Heart right ventricle (tissue), 16 donors: ENCODE measurements around the gene RAD50. TPM values are rescaled to one million over a fixed set of nuclear protein-coding genes. Genes with fewer than 3 reads are reported as not detected.

Source experiments
- ATAC-seq, 8 donors: fragments of 200-7000 bp; cut with Tn5 transposase; one replicate each; pipeline ENCODE4 v1.9.1; 2020; ENCODE audit warnings: mild to moderate bottlenecking in 8 of 8, moderate library complexity in 8 of 8, moderate number of reproducible peaks in 1 of 8
- DNase-seq, 2 donors: peaks; one replicate each; pipeline ENCODE4 v3.0.0-alpha.2; 2020
- H3K27ac ChIP-seq, 10 donors: fragments of 200-600 bp; sonication (generic) in 2 of 10; one replicate each; pipeline versions ENCODE4 v1.5.0 to v1.8.0; 2020 to 2022; ENCODE audit warnings: mild to moderate bottlenecking in 3 of 10
- H3K27me3 ChIP-seq, 7 donors: fragments of 200-600 bp; one replicate each; pipeline ENCODE4 v1.8.0; 2021 to 2022; ENCODE audit warnings: mild to moderate bottlenecking in 2 of 7
- H3K36me3 ChIP-seq, 9 donors: fragments of 200-600 bp; sonication (generic) in 1 of 9; one replicate each; pipeline versions ENCODE4 v1.5.0 to v1.8.0; 2020 to 2022; ENCODE audit warnings: mild to moderate bottlenecking in 2 of 9
- H3K4me1 ChIP-seq, 9 donors: fragments of 200-600 bp; sonication (generic) in 1 of 9; one replicate each; pipeline versions ENCODE4 v1.5.0 to v1.8.0; 2020 to 2022; ENCODE audit warnings: mild to moderate bottlenecking in 4 of 9
- H3K4me3 ChIP-seq, 10 donors: fragments of 200-600 bp; sonication (generic) in 2 of 10; one replicate each; pipeline versions ENCODE4 v1.5.0 to v1.8.0; 2020 to 2022; ENCODE audit warnings: mild to moderate bottlenecking in 7 of 10, moderate library complexity in 2 of 10
- H3K9me3 ChIP-seq, 11 donors: fragments of 200-600 bp in 10 of 11; sonication (generic) in 2 of 11; one replicate each; pipeline versions ENCODE4 v1.5.0 to v1.8.0; 2013 to 2022; ENCODE audit warnings: mild to moderate bottlenecking in 2 of 11, control low read depth in 1 of 11, moderate library complexity in 1 of 11
- WGBS, 2 donors: extraction: QIAGEN DNeasy Blood & Tissue Kit; methylation state at CpG; one replicate each; pipeline ENCODE4 v1.1.7; 2013; ENCODE audit warnings: inconsistent platforms in 1 of 2; 5-methylcytosine and 5-hydroxymethylcytosine counted together
- intact Hi-C, 10 donors: fragments of 100-400 bp; cut with DNase I; formaldehyde crosslinking; loops; one replicate each; pipeline versions ENCODE4 v1.11.1 to v1.14.2; 2022
- polyA plus RNA-seq, 2 donors: library from polyadenylated mRNA; stranded (reverse); fragments of 200-250 nt; gene quantifications; one replicate each; pipeline ENCODE4 v1.2.3, GENCODE V29; 2013
- total RNA-seq, 10 donors: library from RNA; stranded (reverse); fragmentation: NEBNext Ultra II Directional in 3 of 10; extraction: Animal tissue kit (Norgen Biotek cat#: 25700) in 3 of 10; gene quantifications; one replicate each; pipeline versions ENCODE4 v1.2.1 to v1.2.4, GENCODE V29; 2021 to 2023
- TF ChIP-seq, protein P1 (sequence below), 9 donors: fragments of 200-600 bp; sonication (generic) in 2 of 9; IDR thresholded peaks; one replicate each; pipeline versions ENCODE4 v1.5.0 to v1.8.0; 2021 to 2022; ENCODE audit warnings: antibody characterized with exemption in 9 of 9, mild to moderate bottlenecking in 5 of 9, moderate library complexity in 1 of 9
- donor health status: Arrhythmogenic right ventricular cardiomyopathy.
- donor health status: ischemic (EF 13 %, LVEDD 7.1; RV severe dilation, severe dysfunction).
- donor health status: healthy with polysubstance abuse.
- donor health status: DM: no; HTN: yes; CAD: no.
- donor health status: DM: no; HTN: no; CAD: no.
- donor health status: ischemic (EF 25% LVEDD 6.9; RV normal size, moderate dysfunction).
- donor health status: ischemic (EF 25% LVEDD 5.7; RV mildly dilated, moderate dysfunction).
- donor health status: healthy.
- donor health status: DM: yes; HTN: yes; CAD: no.
- donor health status: Ischemic cardiomyopathy.
- donor health status: ischemic (EF 35%, LVEDD 5.7; RV mildly dilated, moderate dysfunction).
- donor health status: nonischemic (EF 11% LVEDD 7.7; RV severe dilation, severe dysfunction).
- donor health status: DM: yes; HTN: yes; CAD: no.
- donor health status: PGD.
- donor health status: ischemic (EF 29% LVEDD 5.4; RV normal size, mild dysfunction).
- donor health status: nonischemic (EF 23%, LVEDD 6.1; RV moderate dilation, normal function).

RAD50 gene
- total and polyA plus RNA-seq, 12 donors: 6.8 to 38.5 (median 31.8) TPM

DNA sequence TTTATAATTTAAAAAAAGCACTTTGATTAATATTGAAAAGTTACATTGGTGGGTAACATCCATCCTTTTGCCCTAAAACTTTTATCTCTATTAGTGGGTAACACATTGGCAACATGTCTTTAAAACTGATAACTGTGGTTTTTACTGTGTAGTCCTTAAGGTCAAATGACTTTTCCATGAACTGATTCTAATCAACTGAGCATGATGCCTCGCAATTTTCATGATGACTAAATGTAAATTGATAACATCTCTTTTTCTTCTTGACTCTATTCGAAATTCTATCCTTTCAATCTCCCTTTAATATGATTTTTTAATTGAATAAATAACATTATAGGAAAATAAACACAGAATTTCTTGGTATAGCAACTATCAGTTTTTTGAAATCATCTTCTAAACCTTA lies 7.2 kb upstream of the RAD50 start:
- no peak for DNase-seq
- 81 to 88% methylated on average over 2 of the region's 2 CpGs for WGBS, 2 donors

DNA sequence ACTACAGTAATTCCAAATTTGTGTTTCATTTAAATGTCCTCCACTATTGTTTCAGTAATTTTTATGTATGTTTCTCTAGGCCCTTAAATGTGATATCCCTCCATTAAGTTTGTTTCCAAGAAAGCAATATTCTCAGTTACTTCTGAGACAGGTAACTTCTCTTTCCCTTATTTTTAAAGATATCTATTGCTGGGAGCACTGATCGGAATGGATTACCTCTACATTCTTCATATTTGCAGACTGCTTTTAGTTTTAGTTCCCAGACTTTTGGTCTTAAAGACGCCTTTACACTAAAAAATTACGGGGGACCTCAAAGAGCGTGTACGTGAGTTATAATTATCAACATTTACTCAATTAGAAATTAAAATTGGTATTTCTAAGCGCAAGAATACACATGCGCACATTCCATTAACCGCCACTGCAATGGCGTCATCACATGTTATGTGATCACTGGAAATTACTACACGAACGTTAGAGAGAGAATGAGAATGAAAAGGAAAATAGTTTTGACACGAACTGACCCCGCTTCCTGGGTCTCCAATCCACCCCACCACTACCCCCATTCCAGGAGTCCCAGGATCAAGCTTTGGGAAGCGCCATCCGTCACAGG lies 519 bp upstream of the RAD50 start:
- DNase-seq (no peak), ATAC-seq (no peak)
- intact Hi-C loops: no loop called here
- WGBS, 2 donors: 50 to 58% methylated on average over 15 of the region's 15 CpGs
- H3K4me3 ChIP-seq: peak overlapping the region; percentile 54 to 86 (median 72)
- peaks cover 0 to 20% (median 0%) of the 10 kb centered on the region in 9 donors for H3K36me3 ChIP-seq
- no peaks in the 10 kb centered on the region for H3K9me3 ChIP-seq
- peak overlapping the region; percentile 44 to 89 (median 86) for H3K27ac ChIP-seq
- H3K27me3 ChIP-seq: no peaks in the 10 kb centered on the region
- peaks cover 0 to 23% (median 17%) of the 10 kb centered on the region in 9 donors for H3K4me1 ChIP-seq
- TF ChIP-seq, protein P1, sequence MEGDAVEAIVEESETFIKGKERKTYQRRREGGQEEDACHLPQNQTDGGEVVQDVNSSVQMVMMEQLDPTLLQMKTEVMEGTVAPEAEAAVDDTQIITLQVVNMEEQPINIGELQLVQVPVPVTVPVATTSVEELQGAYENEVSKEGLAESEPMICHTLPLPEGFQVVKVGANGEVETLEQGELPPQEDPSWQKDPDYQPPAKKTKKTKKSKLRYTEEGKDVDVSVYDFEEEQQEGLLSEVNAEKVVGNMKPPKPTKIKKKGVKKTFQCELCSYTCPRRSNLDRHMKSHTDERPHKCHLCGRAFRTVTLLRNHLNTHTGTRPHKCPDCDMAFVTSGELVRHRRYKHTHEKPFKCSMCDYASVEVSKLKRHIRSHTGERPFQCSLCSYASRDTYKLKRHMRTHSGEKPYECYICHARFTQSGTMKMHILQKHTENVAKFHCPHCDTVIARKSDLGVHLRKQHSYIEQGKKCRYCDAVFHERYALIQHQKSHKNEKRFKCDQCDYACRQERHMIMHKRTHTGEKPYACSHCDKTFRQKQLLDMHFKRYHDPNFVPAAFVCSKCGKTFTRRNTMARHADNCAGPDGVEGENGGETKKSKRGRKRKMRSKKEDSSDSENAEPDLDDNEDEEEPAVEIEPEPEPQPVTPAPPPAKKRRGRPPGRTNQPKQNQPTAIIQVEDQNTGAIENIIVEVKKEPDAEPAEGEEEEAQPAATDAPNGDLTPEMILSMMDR (IDR thresholded peaks at IDR 0.05): no peak

More for the DNA sequence above, 7.2 kb upstream of the RAD50 start:
- TF ChIP-seq, protein P1 (IDR thresholded peaks at IDR 0.05): no peak
- Histone ChIP-seq H3K27me3 (no peaks in the 10 kb centered on the region), H3K9me3 (no peaks in the 10 kb centered on the region), H3K27ac (no peak overlapping the region), H3K4me1 (no peaks in the 10 kb centered on the region), H3K36me3 (no peaks in the 10 kb centered on the region), H3K4me3 (no peak overlapping the region)
- intact Hi-C loops: no loop called here
- no peak for ATAC-seq

DNA sequence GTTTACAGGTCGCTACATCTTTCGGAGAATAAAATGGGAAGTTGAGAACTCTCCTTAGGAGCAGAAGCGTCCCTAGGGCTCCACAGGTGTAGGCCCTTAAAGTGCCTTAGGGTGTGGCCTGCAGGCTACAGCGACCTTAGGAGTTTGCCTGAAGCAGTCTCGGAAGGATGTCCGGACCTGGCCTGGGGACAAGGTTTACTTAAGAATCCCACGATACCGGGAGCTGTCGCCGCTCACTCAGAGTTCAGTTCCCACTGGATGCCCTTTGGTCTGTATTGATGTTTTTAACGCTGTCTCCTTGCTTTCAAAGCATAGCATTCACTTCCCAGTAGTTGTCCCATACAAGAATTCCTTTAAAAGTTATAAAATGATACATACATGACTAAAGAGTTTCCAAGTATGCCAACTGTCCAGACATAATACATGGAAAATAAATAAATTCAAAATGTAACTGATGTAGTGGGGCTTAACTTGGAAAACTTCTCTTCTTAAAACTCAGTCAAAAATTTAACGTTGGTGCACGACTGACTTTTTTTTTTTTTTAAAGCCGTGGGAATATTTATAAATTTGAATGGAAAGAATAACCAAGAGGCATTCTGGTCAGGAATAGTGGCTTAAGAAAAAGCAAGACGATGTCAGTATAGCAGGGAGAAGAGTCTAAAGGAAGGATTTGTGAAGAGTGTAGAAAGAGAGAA lies 848 bp downstream of the RAD50 start:
- Histone ChIP-seq H3K4me1 (peaks cover 0 to 23% (median 17%) of the 10 kb centered on the region in 9 donors), H3K27me3 (no peaks in the 10 kb centered on the region), H3K27ac (peak overlapping the region in 9 of 10 donors; percentile 76 to 89 (median 86)), H3K4me3 (peak overlapping the region; percentile 54 to 86 (median 72)), H3K36me3 (peaks cover 0 to 33% (median 0%) of the 10 kb centered on the region in 9 donors), H3K9me3 (no peaks in the 10 kb centered on the region)
- peak; percentile 22 to 74 (median 60) for ATAC-seq
- intact Hi-C loops: no loop called here
- TF ChIP-seq, protein P1 (IDR thresholded peaks at IDR 0.05): no peak
- DNase-seq: peak; percentile 11 to 24
- 9% methylated on average over 15 of the region's 15 CpGs for WGBS, 2 donors

DNA sequence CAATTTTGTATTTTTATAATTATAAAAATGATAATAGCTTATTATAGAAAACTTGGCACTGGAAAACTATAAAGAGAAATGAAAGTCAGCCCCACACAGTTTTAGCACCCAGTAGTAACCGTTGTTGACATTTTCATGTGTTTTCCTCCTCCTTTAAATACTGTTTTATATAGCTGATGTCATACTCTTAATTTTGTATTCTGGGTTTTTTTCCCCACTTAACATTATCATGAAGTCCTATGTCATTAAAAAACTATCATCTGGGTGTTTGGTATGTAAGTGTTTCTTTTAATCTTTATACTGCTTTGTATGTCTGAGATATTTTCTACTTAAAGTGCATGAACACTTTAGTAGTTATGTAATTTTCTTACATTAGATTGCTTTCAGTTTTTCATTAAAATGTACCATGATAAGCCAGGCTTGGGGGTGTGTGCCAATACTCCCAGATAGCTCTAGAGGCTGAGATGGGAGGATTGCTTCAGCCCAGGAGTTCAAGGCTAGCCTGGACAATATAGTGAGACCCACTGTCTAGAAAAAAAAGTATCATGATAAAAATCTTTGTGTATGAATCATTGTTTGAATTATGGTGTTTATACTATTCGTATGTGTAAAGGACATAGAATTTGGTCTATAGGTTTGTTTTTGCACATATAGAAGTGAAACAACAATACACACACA lies 2.7 kb downstream of the RAD50 start:
- Histone ChIP-seq H3K27ac (no peak overlapping the region), H3K36me3 (peaks cover 0 to 52% (median 5%) of the 10 kb centered on the region in 9 donors), H3K9me3 (peaks cover 0 to 14% (median 2%) of the 10 kb centered on the region in 11 donors), H3K4me3 (no peak overlapping the region), H3K27me3 (no peaks in the 10 kb centered on the region), H3K4me1 (peaks cover 0 to 23% (median 17%) of the 10 kb centered on the region in 9 donors)
- TF ChIP-seq, protein P1 (IDR thresholded peaks at IDR 0.05): no peak
- ATAC-seq (no peak), DNase-seq (no peak)
- intact Hi-C loops: no loop called here
- 91 to 94% methylated on average over 2 of the region's 2 CpGs for WGBS, 2 donors
